BLaER1 treated with 17β-estradiol and CSF1 and Interleukin-3, amounts not matched to agents 10 nM and 100 nM (cell line): ENCODE results near the gene ANAPC7.
"Not testable (repeated sequence)": the region's sequence is repeated elsewhere in the genome, so short reads cannot be mapped to it uniquely, and the experiment has no call there.

Experiments
- H3K27ac ChIP-seq, 11 experiments: shearing (Covaris generic); formaldehyde crosslinking; 2 replicates each; pipeline ENCODE4 v1.8.1; 2022
- H3K27me3 ChIP-seq, 11 experiments: shearing (Covaris generic); formaldehyde crosslinking; 2 replicates each; pipeline ENCODE4 v1.8.1; 2022
- H3K36me3 ChIP-seq, 11 experiments: shearing (Covaris generic); formaldehyde crosslinking; 2 replicates each; pipeline ENCODE4 v1.8.1; 2022
- H3K4me1 ChIP-seq, 10 experiments: shearing (Covaris generic); formaldehyde crosslinking; 2 replicates each; pipeline ENCODE4 v1.8.1; 2022
- H3K4me2 ChIP-seq, 11 experiments: shearing (Covaris generic); formaldehyde crosslinking; 2 replicates each; pipeline ENCODE4 v1.8.1; 2022
- H3K4me3 ChIP-seq, 10 experiments: shearing (Covaris generic); formaldehyde crosslinking; 2 replicates each; pipeline ENCODE4 v1.8.1; 2022
- H3K9ac ChIP-seq, 11 experiments: shearing (Covaris generic); formaldehyde crosslinking; 2 replicates each; pipeline ENCODE4 v1.8.1; 2022
- H3K9me3 ChIP-seq, 11 experiments: shearing (Covaris generic); formaldehyde crosslinking; replicated peaks in 1 of 11; 2 replicates each; pipeline ENCODE4 v1.8.1; 2022
- H4K20me1 ChIP-seq, 11 experiments: shearing (Covaris generic); formaldehyde crosslinking; 2 replicates each; pipeline ENCODE4 v1.8.1; 2022
- Cebpa-rat ChIP-seq, 11 experiments: shearing (Covaris generic); IDR thresholded peaks; 2 replicates each; pipeline ENCODE4 v1.8.1; 2022

ANAPC7 gene

GRCh38 chr12:110379631-110380030 lies 23.9 kb downstream of the ANAPC7 start:
- H3K36me3 ChIP-seq = peaks cover 80 to 100% (median 98%) of the 10 kb centered on the region in 11 experiments
- H3K4me1 ChIP-seq = peaks cover 0 to 35% (median 7%) of the 10 kb centered on the region in 10 experiments; a peak in 12 of 20 replicates
- peak overlapping the region in 3 of 11 experiments; percentile 18 to 44 (median 40); a peak in 6 of 22 replicates for H3K27ac ChIP-seq
- H3K4me3 ChIP-seq = no peak overlapping the region
- peak overlapping the region in 2 of 11 experiments; percentile 26 to 28; a peak in 1 of 22 replicates for H3K9ac ChIP-seq
- no peaks in the 10 kb centered on the region for H3K9me3 ChIP-seq
- peaks cover 0 to 32% (median 4%) of the 10 kb centered on the region in 11 experiments; a peak in 9 of 22 replicates for H4K20me1 ChIP-seq
- peak overlapping the region in 3 of 11 experiments; percentile 27 to 70 (median 50); a peak in 5 of 22 replicates for H3K4me2 ChIP-seq
- no peak for TF ChIP-seq Cebpa-rat (IDR thresholded peaks at IDR 0.05)
- H3K27me3 ChIP-seq = no peaks in the 10 kb centered on the region

- no peaks in the 10 kb centered on the region for H3K9me3 ChIP-seq
- H3K4me1 ChIP-seq = peaks cover 0 to 35% (median 3%) of the 10 kb centered on the region in 10 experiments; a peak in 12 of 20 replicates
- H3K36me3 ChIP-seq = peaks cover 80 to 100% (median 98%) of the 10 kb centered on the region in 11 experiments
- TF ChIP-seq Cebpa-rat (IDR thresholded peaks at IDR 0.05) = no peak
- H3K27me3 ChIP-seq = no peaks in the 10 kb centered on the region
- H3K4me3 ChIP-seq = no peak overlapping the region
- H3K27ac ChIP-seq = peak overlapping the region in 3 of 11 experiments; percentile 18 to 44 (median 40); a peak in 5 of 22 replicates
- H3K4me2 ChIP-seq = peak overlapping the region in 2 of 11 experiments; percentile 50 to 70; a peak in 3 of 22 replicates
- H3K9ac ChIP-seq = peak overlapping the region in 1 of 11 experiments; percentile 28; a peak in 1 of 22 replicates
- H4K20me1 ChIP-seq = peaks cover 0 to 36% (median 4%) of the 10 kb centered on the region in 11 experiments; a peak in 10 of 22 replicates
These were observed 24.3 kb downstream of the ANAPC7 start for GRCh38 chr12:110379197-110379596.

- not testable (repeated sequence) for H3K4me3 ChIP-seq, H3K9ac ChIP-seq, H3K9me3 ChIP-seq, H3K27me3 ChIP-seq
- Histone ChIP-seq H3K36me3 (peaks cover 82 to 100% (median 99%) of the 10 kb centered on the region in 11 experiments), H3K27ac (peak overlapping the region in 2 of 11 experiments; percentile 40 to 44; a peak in 2 of 22 replicates), H3K4me1 (peaks cover 3 to 45% (median 11%) of the 10 kb centered on the region in 10 experiments; a peak in 16 of 20 replicates), H4K20me1 (peaks cover 0 to 45% (median 13%) of the 10 kb centered on the region in 11 experiments; a peak in 12 of 22 replicates), H3K4me2 (peak overlapping the region in 2 of 11 experiments; percentile 26 to 70; a peak in 3 of 22 replicates)
These were observed 25.2 kb downstream of the ANAPC7 start for GRCh38 chr12:110378131-110378790.

GRCh38 chr12:110373962-110374611 lies 29.4 kb downstream of the ANAPC7 start:
- TF ChIP-seq Cebpa-rat (IDR thresholded peaks at IDR 0.05) = no peak
- Histone ChIP-seq H4K20me1 (peaks cover 0 to 73% (median 40%) of the 10 kb centered on the region in 11 experiments; a peak in 15 of 22 replicates), H3K4me2 (peak overlapping the region in 4 of 11 experiments; percentile 3 to 97 (median 26); a peak in 5 of 22 replicates), H3K4me3 (no peak overlapping the region), H3K27ac (peak overlapping the region in 3 of 11 experiments; percentile 13 to 79 (median 34); a peak in 5 of 22 replicates), H3K9me3 (no peaks in the 10 kb centered on the region), H3K36me3 (peaks cover 78 to 94% (median 90%) of the 10 kb centered on the region in 11 experiments), H3K9ac (peak overlapping the region in 3 of 11 experiments; percentile 7 to 70 (median 18); a peak in 2 of 22 replicates), H3K27me3 (no peaks in the 10 kb centered on the region), H3K4me1 (peaks cover 45 to 68% (median 50%) of the 10 kb centered on the region in 10 experiments)

- peak overlapping the region in 5 of 11 experiments; percentile 5 to 72 (median 18); a peak in 2 of 22 replicates for H3K9ac ChIP-seq
- no peaks in the 10 kb centered on the region for H3K9me3 ChIP-seq
- no peak for TF ChIP-seq Cebpa-rat (IDR thresholded peaks at IDR 0.05)
- peak overlapping the region in 5 of 11 experiments; percentile 3 to 97 (median 23); a peak in 7 of 22 replicates for H3K4me2 ChIP-seq
- H4K20me1 ChIP-seq = peaks cover 0 to 66% (median 40%) of the 10 kb centered on the region in 11 experiments; a peak in 15 of 22 replicates
- H3K36me3 ChIP-seq = peaks cover 77 to 88% (median 84%) of the 10 kb centered on the region in 11 experiments
- H3K27ac ChIP-seq = peak overlapping the region in 4 of 11 experiments; percentile 2 to 79 (median 24); a peak in 5 of 22 replicates
- no peak overlapping the region for H3K4me3 ChIP-seq
- peaks cover 52 to 68% (median 56%) of the 10 kb centered on the region in 10 experiments for H3K4me1 ChIP-seq
- H3K27me3 ChIP-seq = no peaks in the 10 kb centered on the region
These were observed 30.1 kb downstream of the ANAPC7 start for GRCh38 chr12:110373425-110373824.

DNA sequence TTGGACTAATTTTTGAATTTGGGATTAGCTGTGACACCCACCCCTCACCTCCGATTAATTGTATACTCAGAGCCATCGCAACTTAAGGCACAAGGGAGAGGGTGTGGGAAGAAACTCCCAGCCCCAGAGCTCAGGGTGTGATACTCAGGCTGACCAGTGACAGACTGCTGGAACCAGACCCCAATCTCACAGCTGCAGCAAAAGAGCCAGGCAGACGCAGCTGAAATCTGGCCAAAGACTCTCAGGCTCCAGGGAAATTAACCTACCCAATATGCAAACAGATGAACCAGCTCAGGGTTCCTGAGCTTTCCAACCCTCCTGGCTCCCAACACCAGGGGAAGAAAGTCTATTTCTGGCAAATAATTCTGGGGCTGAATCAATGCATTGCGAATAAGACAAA lies 30.5 kb downstream of the ANAPC7 start:
- Histone ChIP-seq H3K4me2 (peak overlapping the region in 6 of 11 experiments; percentile 3 to 97 (median 53); a peak in 8 of 22 replicates), H3K27ac (peak overlapping the region in 4 of 11 experiments; percentile 2 to 79 (median 43); a peak in 3 of 22 replicates), H3K9ac (peak overlapping the region in 4 of 11 experiments; percentile 5 to 72 (median 40); a peak in 2 of 22 replicates), H3K4me3 (no peak overlapping the region), H3K9me3 (no peaks in the 10 kb centered on the region), H3K36me3 (peaks cover 73 to 84% (median 80%) of the 10 kb centered on the region in 11 experiments), H3K4me1 (peaks cover 56 to 68% (median 60%) of the 10 kb centered on the region in 10 experiments), H4K20me1 (peaks cover 0 to 62% (median 40%) of the 10 kb centered on the region in 11 experiments; a peak in 15 of 22 replicates), H3K27me3 (no peaks in the 10 kb centered on the region)
- no peak for TF ChIP-seq Cebpa-rat (IDR thresholded peaks at IDR 0.05)

GRCh38 chr12:110372056-110372425 lies 31.5 kb downstream of the ANAPC7 start:
- H3K27me3 ChIP-seq = no peaks in the 10 kb centered on the region
- H3K4me3 ChIP-seq = peak overlapping the region in 2 of 10 experiments; percentile 1 to 17; a peak in 1 of 20 replicates
- H3K4me2 ChIP-seq = peak overlapping the region; percentile 28 to 97 (median 85)
- TF ChIP-seq Cebpa-rat (IDR thresholded peaks at IDR 0.05) = no peak
- H3K36me3 ChIP-seq = peaks cover 63 to 74% (median 70%) of the 10 kb centered on the region in 11 experiments
- peaks cover 66 to 71% (median 69%) of the 10 kb centered on the region in 10 experiments for H3K4me1 ChIP-seq
- H3K27ac ChIP-seq = peak overlapping the region in 9 of 11 experiments; percentile 0 to 79 (median 60); a peak in 16 of 22 replicates
- no peaks in the 10 kb centered on the region for H3K9me3 ChIP-seq
- H3K9ac ChIP-seq = peak overlapping the region in 10 of 11 experiments; percentile 10 to 72 (median 56); a peak in 17 of 22 replicates
- H4K20me1 ChIP-seq = peaks cover 0 to 53% (median 39%) of the 10 kb centered on the region in 11 experiments; a peak in 15 of 22 replicates

DNA sequence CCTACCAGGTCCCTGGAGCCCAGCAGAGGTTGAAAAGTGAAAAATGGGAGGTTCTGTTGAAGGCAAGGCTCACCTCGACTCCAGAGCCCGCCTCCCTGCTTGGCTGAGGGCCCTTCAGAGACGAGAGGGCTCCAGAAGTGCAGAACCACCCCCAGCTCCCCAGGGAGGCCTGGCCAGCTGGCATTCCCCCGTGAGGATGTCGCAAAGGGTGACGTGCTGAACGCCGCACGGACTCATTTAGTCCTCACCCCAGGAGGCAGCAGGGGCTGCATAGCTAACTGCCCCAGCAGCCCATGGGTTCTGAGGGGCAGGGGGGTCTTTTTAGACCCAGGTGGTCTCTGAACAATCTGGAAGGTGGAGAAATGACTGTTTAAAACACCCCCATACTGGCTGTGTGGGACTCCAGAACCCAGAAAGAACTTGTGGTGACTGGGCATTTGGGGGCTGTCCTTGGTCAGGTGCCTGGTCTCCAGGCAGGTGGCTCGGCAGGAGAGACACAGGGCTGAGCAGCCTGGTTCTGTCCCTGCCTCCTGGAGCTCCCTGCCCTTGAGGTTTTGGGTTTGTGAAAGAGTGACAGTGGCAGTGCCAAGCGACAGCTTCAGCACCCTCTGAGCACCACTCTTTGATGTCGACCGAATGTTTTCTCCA lies 32.0 kb downstream of the ANAPC7 start:
- TF ChIP-seq Cebpa-rat (IDR thresholded peaks at IDR 0.05) = no peak
- H3K9me3 ChIP-seq = no peaks in the 10 kb centered on the region
- peak overlapping the region in 10 of 11 experiments; percentile 10 to 72 (median 56); a peak in 17 of 22 replicates for H3K9ac ChIP-seq
- H3K4me1 ChIP-seq = peaks cover 71 to 76% (median 74%) of the 10 kb centered on the region in 10 experiments
- H3K36me3 ChIP-seq = peaks cover 58 to 69% (median 65%) of the 10 kb centered on the region in 11 experiments
- peak overlapping the region in 3 of 10 experiments; percentile 0 to 17 (median 1); a peak in 4 of 20 replicates for H3K4me3 ChIP-seq
- peak overlapping the region in 10 of 11 experiments; percentile 0 to 79 (median 59); a peak in 18 of 22 replicates for H3K27ac ChIP-seq
- peak overlapping the region; percentile 28 to 97 (median 85) for H3K4me2 ChIP-seq
- no peaks in the 10 kb centered on the region for H3K27me3 ChIP-seq
- peaks cover 0 to 53% (median 39%) of the 10 kb centered on the region in 11 experiments; a peak in 15 of 22 replicates for H4K20me1 ChIP-seq
